T-helper 1 cell treated with Interleukin-12 subunit alpha and Interleukin-12 subunit beta and Interleukin-4 antibody, amounts not matched to agents 30 μg/mL and 1 μg/mL, for 36 hours (primary cell): Measurements from ENCODE around the gene WIZ.

Source experiments
- H3K27ac Mint-ChIP-seq: one replicate; pipeline ENCODE4 v1.8.0; 2021; ENCODE audit warnings: mild to moderate bottlenecking, mixed read lengths
- H3K27me3 Mint-ChIP-seq: one replicate; pipeline ENCODE4 v1.8.0; 2021; ENCODE audit warnings: low read depth, mixed read lengths
- H3K36me3 Mint-ChIP-seq: one replicate; pipeline ENCODE4 v1.8.0; 2021; ENCODE audit warnings: low read depth, mixed read lengths
- H3K4me1 Mint-ChIP-seq: one replicate; pipeline ENCODE4 v1.8.0; 2021; ENCODE audit warnings: low read depth, mixed read lengths
- H3K4me3 Mint-ChIP-seq: one replicate; pipeline ENCODE4 v1.8.0; 2021; ENCODE audit warnings: mild to moderate bottlenecking, moderate library complexity, mixed read lengths
- H3K9me3 Mint-ChIP-seq: one replicate; pipeline ENCODE4 v1.8.0; 2021; ENCODE audit warnings: mixed read lengths

The WIZ gene

DNA sequence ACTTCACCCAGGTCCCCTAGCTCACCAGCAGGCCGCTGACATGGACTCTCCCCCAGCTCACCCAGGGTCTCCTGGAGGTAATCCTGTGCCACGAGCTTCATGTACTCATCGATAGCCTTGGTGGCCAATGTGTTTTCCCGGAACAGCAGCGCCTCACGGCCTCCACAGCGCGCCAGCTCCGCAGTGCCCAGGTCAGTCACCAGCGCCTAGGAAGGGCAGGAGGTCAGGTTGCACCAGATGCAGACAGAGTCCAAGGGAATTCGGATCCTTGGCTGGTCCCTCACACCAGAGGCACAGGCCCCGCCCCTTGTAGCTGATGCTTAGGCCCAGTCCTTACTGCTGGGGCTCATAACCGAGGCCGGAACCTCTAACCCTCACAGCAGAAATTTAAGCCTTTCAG, 6.7 kb upstream of the WIZ start:
- no peaks in the 10 kb centered on the region for H3K27me3 Mint-ChIP-seq
- no peak overlapping the region for H3K27ac Mint-ChIP-seq
- no peak overlapping the region for H3K4me3 Mint-ChIP-seq
- peaks cover 56% of the 10 kb centered on the region for H3K36me3 Mint-ChIP-seq
- no peaks in the 10 kb centered on the region for H3K9me3 Mint-ChIP-seq
- peaks cover 12% of the 10 kb centered on the region for H3K4me1 Mint-ChIP-seq

DNA sequence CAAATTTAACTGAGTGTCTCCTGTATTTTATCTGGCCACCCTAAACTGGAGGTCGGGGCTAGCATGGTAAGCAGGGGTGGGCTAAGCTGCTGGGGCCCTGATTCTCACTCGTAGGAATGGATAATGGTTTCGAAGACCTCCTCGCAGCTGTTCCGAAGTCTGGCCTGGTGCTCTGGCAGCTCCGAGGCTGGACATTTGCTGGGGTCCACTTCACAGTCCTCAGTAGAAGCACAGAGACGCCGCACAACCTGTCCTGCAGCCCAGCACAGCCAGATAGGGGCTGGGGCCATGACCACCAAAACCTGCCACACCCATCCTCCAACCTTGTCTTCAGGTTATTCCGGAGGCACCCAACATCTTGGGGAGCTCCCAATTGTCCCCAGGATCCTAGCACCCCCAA, 6.2 kb upstream of the WIZ start:
- Mint-ChIP-seq H3K27me3 (no peaks in the 10 kb centered on the region), H3K4me1 (peaks cover 15% of the 10 kb centered on the region), H3K4me3 (no peak overlapping the region), H3K9me3 (no peaks in the 10 kb centered on the region), H3K27ac (no peak overlapping the region), H3K36me3 (peaks cover 60% of the 10 kb centered on the region)

DNA sequence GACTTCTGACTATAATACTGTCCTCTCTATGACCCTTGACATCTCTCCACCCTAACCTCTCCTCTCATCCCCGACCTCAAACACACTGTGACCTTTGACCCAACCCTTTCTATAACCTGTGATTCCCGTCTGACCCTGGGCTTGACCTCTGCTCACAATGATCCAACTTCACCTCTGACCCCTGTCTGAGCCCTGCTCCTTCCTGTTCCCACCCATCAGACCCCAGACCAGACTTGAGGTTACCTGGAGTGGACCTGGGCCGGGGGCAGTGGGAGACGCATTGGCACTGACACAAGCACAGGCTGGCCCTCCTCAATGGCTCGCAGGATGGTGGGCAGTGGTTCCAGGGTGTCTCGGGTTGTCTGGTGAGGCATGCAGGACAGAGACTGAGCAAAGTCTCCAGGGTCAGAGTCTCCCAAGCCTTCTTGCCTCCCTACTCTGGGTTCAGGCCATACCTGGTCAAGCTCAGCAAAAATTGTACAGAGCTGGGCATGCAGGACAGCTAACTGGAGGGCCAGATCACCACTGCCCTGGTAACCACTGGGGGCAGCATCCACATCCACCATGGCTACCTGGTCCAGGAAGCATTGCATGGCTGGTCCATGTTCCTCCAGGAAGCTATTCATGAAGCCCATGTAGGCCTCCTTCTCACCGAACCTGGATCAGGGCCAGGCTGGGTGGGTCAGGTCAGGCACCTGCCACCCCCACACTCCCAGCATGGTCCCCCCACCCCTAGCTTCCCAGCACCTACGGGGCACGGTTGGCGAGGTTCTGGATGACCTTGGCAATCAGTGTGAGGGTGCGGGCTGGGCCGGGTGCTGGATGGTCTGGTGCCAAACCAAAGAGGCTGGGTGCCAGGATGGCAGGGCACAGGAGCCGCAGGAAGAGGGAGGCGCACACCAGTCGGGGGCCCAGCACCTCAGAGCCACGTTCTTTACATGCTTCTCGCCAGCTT, 4.4 kb upstream of the WIZ start:
- Mint-ChIP-seq H3K9me3 (no peaks in the 10 kb centered on the region), H3K4me1 (peaks cover 19% of the 10 kb centered on the region), H3K36me3 (peaks cover 53% of the 10 kb centered on the region), H3K4me3 (peak overlapping the region; percentile 25), H3K27me3 (no peaks in the 10 kb centered on the region), H3K27ac (peak overlapping the region; percentile 34)

DNA sequence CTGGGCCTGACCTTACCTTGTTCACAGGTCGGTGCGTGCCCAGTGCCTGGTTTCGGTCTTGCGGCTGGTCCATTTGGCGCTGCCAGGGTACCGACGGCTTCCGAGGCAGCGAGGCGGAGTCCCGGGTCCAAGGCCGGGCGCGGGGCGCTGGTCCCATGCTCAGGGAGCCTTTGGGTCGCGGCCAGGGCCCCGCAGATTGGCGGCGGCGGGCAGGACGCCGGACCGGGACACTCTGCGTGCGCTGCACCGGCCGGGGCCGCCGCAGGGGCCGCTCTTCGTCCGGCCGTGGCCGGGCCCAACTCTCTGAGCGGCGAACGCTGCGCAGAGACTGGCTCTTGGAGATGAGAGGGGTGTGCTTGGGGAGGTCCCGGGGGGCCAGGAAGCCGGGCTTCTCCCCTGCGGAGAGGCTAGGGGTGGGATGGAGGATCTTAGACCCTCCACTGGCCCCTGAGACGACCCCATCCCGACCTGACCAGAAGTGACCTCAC, 3.4 kb upstream of the WIZ start:
- Mint-ChIP-seq H3K9me3 (no peaks in the 10 kb centered on the region), H3K36me3 (peaks cover 55% of the 10 kb centered on the region), H3K27ac (no peak overlapping the region), H3K4me1 (peaks cover 24% of the 10 kb centered on the region), H3K4me3 (no peak overlapping the region), H3K27me3 (no peaks in the 10 kb centered on the region)

DNA sequence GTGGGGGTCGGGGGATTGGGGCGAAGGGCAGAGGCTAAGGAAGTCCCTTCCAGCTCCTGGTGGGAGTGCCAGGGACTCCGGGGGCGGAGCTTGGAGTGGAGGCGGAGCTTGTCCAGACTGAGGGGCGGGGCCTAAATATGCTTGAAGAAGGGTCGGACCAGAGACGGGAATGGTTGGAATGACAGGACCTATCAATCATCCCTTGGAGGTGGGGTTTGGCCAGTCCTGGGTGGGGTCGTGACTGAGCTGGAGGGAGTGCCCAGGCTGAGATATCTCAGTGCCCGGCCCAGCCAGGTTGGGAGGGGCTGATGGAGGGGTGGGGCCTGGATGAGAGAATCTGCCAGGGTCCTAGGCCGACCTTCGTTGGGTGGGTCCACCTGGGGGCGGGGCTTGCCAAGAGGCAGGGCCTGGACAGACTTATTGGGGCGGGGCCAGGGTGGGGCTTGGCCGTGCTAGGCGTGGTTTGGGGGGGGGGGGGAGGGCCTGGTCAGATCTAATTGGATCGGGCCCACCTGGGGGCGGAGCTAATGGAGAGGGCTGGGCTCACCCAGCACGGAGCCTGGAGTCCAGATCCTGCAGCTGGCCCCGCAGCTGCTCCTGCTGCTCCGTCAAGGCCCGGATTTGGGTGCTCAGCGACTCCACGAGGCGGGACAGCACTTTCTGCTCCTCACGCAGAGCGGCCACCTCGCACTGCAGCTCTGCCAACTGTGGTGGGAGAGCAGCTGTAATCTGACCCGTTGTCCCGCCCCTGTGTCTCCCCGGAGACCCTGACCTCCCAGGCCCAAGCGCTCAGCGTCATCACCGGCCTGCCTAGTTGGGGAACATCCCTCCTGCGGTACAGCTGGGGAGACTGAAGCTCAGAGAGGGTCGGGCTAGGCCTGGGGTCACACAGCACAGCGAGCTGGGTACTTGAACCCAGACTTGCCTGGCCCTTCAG, 2.6 kb upstream of the WIZ start:
- Mint-ChIP-seq H3K27me3 (no peaks in the 10 kb centered on the region), H3K4me3 (no peak overlapping the region), H3K27ac (peak overlapping the region; percentile 53), H3K36me3 (peaks cover 52% of the 10 kb centered on the region), H3K9me3 (no peaks in the 10 kb centered on the region), H3K4me1 (peaks cover 22% of the 10 kb centered on the region)

DNA sequence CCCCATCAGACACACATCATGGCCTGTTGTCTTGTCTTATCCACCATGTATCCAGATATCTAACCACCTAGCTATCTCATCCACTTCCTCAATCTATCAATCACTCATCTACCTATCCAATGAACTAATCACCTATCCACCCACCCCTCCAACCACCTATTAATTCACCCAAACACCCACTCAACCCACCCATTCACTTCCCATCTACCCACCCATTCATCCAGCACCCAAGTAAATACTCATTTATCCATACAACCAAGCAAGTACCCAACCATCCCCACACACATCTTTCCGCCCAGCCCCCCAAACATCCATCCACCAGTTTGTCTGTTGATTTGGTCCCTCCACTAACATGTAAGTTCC, 753 bp upstream of the WIZ start:
- Mint-ChIP-seq H3K27me3 (no peaks in the 10 kb centered on the region), H3K4me1 (peaks cover 22% of the 10 kb centered on the region), H3K9me3 (no peaks in the 10 kb centered on the region), H3K4me3 (peak overlapping the region; percentile 85), H3K27ac (peak overlapping the region; percentile 89), H3K36me3 (peaks cover 54% of the 10 kb centered on the region)

DNA sequence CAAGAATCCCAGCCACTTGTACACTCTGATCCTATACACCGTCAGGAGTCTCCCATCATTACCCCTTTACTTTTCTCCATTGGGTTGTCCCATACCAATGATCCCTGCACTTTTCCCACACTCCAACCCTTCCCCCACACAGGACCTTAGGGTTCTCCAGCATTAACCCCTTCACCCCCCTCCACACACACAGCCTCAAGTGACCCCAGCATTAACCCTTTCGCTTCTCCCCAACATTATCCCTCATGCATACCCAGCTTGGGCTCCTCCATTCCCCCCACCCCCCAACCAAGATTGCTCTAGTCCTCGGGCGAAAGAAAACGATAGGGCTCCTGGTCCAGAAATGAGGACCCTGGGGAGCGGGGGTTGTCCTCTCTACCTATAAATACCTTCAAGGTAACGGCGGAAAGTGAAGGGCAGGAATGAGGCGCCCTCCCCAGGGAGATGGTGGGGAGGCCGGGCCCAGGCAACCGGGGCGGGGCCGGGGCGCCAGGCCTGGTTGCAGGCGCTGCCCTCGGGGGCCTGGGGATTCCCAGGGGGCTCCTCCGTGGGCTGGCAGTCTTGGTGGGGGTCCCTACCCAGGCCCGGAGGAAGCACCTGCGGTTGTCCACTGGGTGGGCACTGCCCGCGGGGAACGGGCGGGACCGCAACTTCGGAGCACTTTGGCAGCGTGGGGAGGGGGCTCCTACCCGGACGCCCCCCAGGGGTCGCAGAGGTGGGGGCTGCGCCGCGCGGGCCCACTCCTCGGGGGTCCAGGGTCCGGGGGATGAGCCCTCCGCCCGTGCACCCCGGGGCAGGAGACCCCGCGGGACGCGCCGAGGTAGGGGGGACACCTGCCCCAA, 757 bp downstream of the WIZ start:
- Mint-ChIP-seq H3K9me3 (no peaks in the 10 kb centered on the region), H3K4me3 (peak overlapping the region; percentile 71), H3K27ac (peak overlapping the region; percentile 85), H3K36me3 (peaks cover 44% of the 10 kb centered on the region), H3K27me3 (no peaks in the 10 kb centered on the region), H3K4me1 (peaks cover 18% of the 10 kb centered on the region)

DNA sequence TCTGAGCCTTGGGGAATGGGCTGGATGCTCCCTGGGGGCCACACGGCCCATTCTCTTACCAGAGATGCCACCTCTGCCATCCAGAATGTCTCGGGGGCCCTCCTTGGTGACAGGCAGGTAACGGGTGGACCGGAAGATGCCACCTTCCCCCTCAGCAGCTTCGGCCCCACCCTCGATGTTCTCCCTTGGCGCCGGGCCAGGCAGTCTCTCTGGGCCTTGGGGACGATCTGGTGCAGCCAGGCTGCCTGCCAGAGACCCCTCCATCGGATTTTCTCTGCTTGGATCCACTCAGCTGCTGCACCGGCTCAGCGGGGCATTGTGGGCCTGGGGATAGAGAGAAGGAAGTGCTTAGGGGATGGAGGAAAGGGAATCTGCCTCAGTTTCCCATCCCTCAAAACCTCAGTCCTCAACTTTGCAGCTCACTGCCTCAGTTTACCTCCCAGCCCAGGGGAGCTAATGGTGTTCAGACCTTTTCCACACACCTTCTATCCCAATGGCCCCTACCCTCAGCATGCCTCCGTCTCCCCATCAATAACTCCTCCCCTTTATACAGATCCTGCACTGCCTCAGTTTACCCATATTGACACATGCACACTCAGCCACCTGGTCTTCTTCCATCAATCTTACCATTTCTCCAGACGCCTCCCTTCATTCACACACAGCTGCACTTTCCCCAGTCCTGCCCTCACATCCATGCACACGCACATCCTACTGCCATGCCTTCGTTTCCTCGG, 1.5 kb downstream of the WIZ start:
- H3K4me3 Mint-ChIP-seq = peak overlapping the region; percentile 71
- H3K27ac Mint-ChIP-seq = peak overlapping the region; percentile 85
- H3K9me3 Mint-ChIP-seq = no peaks in the 10 kb centered on the region
- H3K36me3 Mint-ChIP-seq = peaks cover 38% of the 10 kb centered on the region
- H3K27me3 Mint-ChIP-seq = no peaks in the 10 kb centered on the region
- peaks cover 18% of the 10 kb centered on the region for H3K4me1 Mint-ChIP-seq

DNA sequence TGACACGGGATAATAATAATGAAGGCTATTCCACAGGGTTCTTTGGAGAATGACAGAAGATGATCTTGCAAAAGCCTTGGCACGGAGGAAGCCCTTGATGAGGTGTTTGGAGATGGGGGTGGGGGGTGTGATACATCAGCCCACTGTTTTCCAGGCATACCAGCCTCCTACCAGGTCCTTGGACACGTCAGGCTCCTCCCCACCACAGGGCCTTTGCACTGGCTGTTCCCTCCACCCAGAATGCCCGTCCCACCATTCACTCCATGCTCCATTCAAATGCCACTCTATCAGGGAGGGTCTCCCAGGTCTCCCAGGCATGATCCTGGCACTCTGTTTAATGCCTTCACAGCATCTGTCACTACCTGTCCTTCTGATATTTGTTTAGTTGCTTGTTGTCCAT, 2.7 kb downstream of the WIZ start:
- H3K27me3 Mint-ChIP-seq = no peaks in the 10 kb centered on the region
- H3K36me3 Mint-ChIP-seq = peaks cover 34% of the 10 kb centered on the region
- peaks cover 18% of the 10 kb centered on the region for H3K4me1 Mint-ChIP-seq
- no peak overlapping the region for H3K27ac Mint-ChIP-seq
- H3K9me3 Mint-ChIP-seq = no peaks in the 10 kb centered on the region
- H3K4me3 Mint-ChIP-seq = no peak overlapping the region

DNA sequence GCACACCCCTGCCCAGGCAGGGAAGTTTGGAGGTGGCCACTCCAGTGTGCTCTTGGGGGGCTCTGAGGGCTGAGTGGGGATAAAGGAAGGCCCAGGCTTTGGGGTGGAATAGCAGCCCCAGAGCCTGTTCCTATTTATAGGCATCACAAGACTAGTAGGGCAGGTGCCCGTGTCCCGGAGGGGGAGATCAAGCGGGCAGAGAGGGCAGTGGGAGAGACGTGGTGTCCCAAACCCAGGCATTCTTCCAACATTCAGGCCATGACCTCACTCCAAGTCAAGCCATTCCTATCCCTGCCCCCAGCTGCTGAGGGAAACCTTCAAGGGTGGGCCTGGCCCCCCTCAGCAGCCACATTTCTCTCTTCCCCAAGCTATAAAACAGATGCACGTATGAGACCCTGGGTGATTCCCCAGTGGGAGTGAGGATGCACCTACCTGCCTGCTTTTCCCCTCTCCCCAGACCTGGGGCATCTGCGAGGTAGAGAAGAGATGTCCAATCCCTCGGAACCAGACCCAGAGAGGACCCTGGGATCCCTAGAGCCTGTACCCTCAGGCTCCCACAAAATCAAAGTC, 3.9 kb downstream of the WIZ start:
- Mint-ChIP-seq H3K9me3 (no peaks in the 10 kb centered on the region), H3K27me3 (no peaks in the 10 kb centered on the region), H3K36me3 (peaks cover 24% of the 10 kb centered on the region), H3K4me3 (no peak overlapping the region), H3K4me1 (peaks cover 12% of the 10 kb centered on the region), H3K27ac (no peak overlapping the region)

DNA sequence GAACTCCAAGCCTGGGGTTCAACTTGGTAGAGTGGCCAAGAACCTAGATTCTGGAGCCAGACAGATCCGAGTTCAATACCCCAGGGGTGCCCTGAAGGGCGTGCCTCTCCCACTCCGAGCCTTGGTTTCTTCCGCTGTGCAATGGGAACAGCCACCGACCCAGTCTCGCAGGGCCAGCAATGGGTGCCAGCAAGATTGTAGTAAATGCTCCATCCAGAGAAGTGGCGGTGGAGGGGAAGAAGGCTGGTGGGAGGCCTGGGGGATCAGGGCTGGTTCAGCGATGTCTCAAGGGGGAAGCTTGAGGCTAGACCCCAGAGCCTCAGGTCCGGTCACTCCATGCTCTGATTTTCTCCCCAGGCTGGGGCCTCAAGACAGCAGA, 4.5 kb downstream of the WIZ start:
- Mint-ChIP-seq H3K36me3 (peaks cover 18% of the 10 kb centered on the region), H3K27ac (no peak overlapping the region), H3K4me3 (no peak overlapping the region), H3K9me3 (no peaks in the 10 kb centered on the region), H3K27me3 (no peaks in the 10 kb centered on the region), H3K4me1 (peaks cover 6% of the 10 kb centered on the region)

DNA sequence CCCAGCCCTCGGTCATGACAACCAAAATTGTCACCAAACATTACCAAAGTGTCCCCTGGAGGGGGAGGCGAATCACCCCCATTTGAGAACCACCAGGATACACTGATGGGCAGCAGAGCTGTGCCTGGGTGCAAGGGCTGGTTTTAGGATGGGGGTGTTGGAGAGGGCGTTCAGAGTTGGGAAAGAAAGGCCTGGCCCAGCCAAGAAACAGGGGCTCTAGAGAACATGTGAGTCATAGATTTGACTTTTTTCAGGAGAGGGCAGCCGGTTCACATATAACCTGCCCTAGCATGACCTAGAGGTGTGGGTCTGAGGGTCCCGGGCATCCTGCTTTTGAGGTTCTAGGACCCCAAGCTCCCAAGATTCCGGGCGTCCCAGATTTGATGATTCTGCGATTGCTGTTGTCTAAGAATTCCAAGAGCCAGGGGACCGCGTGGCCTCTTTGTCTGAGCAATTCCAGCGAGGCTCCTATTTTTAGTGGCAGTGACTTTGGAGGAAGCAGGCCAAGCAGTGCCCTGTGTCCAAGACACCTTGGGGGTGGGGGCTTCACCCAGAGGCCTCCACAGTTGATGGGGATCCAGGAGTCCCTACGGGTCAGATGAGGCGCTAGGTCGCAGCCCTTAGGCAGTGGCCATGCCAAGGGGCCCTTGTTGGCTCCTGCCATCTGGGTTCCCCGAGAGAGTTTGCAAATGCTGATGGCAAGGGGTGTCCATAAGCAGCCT, 5.1 kb downstream of the WIZ start:
- Mint-ChIP-seq H3K9me3 (no peaks in the 10 kb centered on the region), H3K27me3 (no peaks in the 10 kb centered on the region), H3K4me3 (no peak overlapping the region), H3K4me1 (peaks cover 6% of the 10 kb centered on the region), H3K27ac (no peak overlapping the region), H3K36me3 (peaks cover 18% of the 10 kb centered on the region)

DNA sequence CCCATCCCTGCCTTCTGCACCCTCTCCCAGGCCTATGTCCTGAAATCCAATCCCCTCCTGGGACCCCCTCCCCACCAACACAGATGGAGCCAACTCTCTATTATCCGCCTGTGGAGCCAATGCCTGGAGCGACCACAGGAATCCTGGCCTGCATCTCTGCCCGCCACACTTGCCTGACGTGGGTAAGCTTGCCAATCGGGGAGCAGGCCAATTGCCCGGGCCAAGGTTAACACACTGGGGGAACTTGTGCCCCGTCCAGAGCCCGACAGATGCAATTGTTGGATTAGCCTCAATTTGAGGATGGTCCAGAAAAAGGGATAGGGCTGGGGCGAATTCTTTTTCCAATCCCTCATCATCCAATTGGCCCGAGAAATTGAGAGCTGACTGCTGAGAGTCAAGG, 5.9 kb downstream of the WIZ start:
- no peak overlapping the region for H3K4me3 Mint-ChIP-seq
- peaks cover 5% of the 10 kb centered on the region for H3K4me1 Mint-ChIP-seq
- no peaks in the 10 kb centered on the region for H3K27me3 Mint-ChIP-seq
- H3K27ac Mint-ChIP-seq = no peak overlapping the region
- H3K36me3 Mint-ChIP-seq = peaks cover 18% of the 10 kb centered on the region
- no peaks in the 10 kb centered on the region for H3K9me3 Mint-ChIP-seq
